A172 (cell line): ENCODE measurements around the gene GSTO1. TPM values are rescaled to one million over a fixed set of nuclear protein-coding genes. Genes with fewer than 3 reads are reported as not detected.
"Not testable (repeated sequence)": the region's sequence is repeated elsewhere in the genome, so short reads cannot be mapped to it uniquely, and the experiment has no call there.

Experiments
- DNase-seq: peaks from one replicate; pipeline ENCODE4 v3.0.0-alpha.2; 2015; ENCODE audit warnings: low spot score
- total RNA-seq: library from RNA; depleted of rRNA; stranded (reverse); fragments of >200 nt; shearing (Covaris generic); gene quantifications from 2 replicates; pipeline ENCODE4 v1.2.3, GENCODE V29; 2014; rRNA removed

Gene GSTO1
- 271 and 296 TPM in 2 replicates for total RNA-seq

DNA sequence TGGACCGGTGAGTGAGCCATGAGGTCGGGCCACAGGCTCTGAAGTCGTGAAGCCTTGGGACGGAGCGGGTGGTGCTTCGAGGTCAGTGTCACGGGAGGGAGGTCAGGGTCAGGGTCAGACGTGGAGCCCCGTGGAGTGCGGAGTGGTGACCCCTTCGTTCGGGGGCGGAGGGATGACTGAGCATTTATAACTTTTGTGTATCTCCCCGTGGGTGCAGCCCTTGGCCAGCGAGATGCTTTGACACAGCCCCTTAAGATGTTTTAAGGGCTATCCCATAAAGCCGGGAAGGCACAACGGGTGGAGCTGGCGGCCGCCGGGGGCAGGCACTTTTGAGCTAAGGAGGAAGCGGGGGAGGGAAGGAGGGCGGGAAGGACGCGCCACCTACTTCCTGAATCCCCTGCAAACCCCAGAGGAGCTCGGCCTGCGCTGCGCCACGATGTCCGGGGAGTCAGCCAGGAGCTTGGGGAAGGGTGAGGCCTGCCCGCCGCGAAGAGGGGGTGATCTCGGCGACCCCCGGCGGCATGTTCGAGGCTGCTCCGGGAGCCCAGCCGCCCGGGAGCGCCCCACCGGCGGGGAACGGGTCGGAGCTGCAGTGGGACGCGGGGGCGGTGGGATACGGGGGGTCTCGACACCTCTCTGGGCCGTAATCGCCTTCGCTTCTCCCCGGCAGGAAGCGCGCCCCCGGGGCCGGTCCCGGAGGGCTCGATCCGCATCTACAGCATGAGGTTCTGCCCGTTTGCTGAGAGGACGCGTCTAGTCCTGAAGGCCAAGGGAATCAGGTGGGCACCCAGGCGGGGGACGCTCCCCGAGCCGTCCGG lies at the start of gene GSTO1:
GSTO1 (plus strand) TSS at position 400 of the 818 bp plus-strand sequence; CDS start at position 437, 37 bp downstream.
- peak; percentile 76 for DNase-seq

DNA sequence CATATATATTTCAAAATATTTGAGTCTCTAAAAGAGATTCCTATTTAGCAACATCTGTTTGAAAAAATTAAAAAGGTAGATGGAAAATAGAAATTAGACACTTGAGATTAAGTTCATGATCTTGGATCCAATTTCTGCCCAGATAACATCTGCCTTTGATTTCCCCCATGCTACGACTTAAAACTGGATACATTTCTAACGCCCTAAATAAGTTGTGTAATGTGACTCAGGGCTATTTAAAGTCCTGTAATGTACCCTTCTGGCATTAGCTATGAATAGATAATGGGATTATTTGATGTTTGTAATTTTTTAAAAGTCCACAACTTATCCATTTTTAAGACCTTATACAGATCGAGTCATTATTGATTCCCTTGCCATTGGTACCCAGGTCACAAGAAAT lies 46.0 kb upstream of the GSTO1 start:
- DNase-seq = no peak

DNA sequence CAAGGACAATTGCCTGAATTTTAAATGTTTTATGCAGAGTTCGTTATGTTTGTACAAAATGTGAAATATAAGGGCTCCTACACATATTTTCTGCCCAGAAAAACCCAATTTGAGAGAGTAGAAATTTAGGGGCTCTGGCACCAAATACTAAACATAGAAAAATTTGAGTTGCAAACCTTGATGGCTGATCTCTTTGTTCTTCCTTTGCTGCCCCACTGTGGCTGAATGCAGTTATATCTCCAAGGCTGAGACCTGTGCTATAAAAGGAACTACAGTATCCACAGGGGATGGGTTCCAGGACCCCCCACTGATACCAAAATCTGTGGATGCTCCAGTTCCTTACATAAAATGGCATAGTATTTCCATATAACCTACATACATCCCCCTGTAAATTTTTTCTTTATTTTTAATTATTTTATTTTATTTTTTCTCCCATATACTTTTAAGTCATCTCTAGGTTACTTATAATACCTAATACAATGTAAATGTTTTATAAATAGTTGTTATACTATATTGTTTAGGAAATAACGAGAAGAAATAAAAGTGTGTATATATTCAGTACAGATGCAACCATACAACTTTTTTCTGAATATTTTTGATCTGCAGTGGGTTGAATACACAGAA lies 45.0 kb upstream of the GSTO1 start:
- peak; percentile 35 for DNase-seq

DNA sequence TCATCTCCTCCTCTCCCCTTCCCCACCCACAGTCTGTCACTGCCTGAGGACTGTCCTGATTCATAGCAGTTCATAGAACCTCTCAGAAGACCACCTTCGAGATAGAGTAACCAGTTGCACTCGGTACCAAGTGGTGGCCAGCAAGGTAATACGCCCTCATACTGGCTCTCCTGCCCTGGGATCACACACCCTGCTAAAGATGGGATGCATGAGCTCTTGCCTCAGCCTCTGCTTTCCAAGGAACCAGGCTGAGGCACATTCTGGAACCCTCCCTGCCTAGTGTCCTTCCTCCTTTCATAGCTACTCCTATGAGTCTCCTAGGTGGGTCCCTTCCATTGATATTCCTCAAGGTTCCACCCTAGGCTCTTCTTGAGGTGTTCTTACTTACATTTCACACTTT lies 38.1 kb upstream of the GSTO1 start:
- no peak for DNase-seq

DNA sequence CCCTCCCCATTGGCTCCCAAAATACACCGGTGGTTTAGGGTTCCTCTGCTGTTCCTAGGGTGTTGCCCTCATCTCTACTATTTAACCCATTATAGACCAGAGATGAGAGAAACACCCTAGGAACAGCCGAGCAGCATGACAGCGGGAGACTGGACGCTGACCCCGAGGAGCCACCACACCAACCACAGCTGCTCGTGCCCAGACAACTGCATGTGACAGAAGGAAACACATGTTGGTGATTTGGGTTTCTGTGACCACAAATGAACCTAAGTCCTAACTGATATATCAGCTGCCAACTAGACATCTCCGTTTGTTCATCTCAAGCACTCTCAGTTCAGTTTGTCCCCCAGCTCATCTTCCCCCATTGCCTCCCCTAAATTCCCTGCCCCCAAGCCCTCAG lies 35.9 kb upstream of the GSTO1 start:
- no peak for DNase-seq

DNA sequence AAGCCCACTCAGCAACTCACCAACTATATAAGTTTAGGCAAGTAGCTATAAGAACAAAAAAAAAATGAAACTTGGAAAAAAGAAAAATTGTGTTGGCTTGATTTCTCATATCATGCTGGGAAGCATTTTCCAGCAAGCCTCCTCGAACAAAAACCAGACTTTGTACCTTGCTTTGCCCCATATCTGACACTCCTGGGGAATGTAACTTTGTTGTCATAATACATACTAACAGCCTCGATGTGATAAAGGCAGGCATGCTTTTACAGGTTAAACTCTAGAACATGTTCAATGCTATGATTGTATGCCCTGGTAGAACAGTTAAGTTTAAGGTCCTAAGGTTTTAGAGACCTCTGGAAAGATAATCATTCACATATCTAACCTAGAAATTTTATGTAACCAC lies 34.2 kb upstream of the GSTO1 start:
- no peak for DNase-seq

DNA sequence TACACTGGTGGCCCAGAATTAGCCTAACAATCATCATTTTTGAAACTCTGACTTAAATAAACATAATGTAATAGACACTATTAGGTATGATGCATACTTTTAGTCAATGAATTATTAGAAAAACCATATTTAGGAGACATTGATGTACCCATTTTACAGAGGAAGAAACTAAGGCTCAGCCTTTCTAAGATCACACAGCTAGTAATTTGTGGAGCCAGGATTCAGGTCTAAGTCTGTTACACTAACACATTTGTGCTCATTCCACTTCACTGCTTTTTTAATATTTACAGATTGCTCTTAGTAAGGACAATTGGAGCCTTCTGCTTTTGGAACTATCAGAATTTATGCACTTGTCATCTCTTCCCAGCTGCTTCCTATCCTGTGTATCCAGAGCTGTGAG lies 31.4 kb upstream of the GSTO1 start:
- DNase-seq = no peak

DNA sequence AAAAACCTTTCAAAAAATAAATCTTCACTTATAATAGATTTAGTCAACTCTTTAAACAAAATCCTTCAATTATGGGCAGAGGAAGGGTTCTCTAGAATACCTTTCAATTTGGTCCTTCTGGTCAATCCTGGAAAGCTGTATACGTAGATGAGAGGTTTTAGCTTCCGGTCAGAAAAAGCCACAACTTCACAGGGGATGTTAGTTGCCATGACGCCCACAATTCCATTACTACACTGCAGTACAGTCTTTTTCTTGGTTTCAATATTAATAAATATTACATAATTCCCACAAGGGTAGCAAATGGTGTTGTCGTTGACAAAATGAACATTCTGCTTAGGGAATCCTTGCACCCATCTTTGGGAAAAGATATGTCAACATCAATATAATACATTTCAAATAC lies 24.2 kb upstream of the GSTO1 start:
- no peak for DNase-seq

DNA sequence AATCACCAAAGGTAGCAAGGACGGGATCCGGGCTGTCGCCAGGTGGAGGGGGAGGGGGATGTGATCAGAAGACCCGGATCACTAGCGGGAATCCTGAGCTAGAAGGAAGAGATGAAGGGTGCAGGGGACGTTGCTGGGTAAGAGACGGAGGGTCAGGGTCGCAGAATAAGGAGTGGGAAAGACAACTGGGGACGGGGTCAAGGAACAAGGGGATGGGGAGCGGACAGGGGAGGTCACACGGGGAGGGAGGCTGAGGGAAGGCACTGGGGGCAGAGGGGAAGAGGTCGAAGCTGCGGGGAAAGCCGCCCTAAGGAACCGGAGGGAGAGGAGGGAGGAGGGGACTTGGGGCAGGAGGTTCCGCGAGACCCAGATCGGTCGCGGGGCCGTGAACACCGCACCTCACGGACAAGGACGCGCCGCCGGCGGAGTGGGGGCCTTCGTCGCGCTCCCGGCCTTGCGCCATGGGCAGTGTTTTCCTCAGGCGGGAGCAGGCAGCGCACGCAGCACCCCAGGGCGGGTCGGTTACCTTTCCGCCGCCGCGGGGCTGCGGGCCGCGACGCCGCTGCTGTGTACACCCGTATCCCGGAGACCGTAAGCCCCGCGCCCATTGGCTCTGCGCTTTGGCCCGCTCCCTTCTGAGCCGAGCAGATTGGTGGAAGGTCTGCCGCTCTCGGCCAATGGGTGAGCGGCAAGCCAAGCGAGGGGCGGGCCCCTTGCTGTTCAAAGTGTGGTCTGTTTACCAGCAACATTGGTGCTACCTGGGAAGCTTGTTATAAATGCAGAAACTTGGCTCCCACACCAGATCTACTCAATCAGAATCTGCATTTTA lies 22.7 kb upstream of the GSTO1 start, which contains the start of gene CFAP43:
CFAP43 (minus strand) TSS at position 581 of the 829 bp plus-strand sequence; CDS start at position 463, 118 bp downstream.
- DNase-seq = peak; percentile 94

DNA sequence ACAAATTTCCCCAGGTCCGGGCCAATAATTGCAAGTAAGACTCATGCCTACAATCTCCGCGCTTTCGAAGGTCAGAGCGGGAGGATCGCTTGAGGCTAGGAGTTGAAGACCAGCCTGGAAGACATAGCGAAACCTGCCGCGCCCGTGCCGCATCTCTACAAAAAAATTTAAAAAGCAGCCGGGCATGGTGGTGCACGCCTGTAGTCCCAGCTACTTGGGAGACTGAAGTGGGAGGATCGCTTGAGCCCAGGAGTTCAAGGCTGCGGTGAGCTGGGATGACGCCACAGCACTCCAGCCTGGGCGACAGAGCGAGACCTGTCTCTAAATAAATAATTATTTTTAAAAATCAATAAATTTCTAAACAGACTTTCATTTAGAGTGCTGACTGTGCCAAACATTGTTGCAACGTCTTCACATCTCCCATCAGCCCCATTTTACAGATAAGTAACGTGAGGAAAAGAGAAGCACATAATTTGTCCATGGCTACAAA lies 22.0 kb upstream of the GSTO1 start:
- DNase-seq = no peak

DNA sequence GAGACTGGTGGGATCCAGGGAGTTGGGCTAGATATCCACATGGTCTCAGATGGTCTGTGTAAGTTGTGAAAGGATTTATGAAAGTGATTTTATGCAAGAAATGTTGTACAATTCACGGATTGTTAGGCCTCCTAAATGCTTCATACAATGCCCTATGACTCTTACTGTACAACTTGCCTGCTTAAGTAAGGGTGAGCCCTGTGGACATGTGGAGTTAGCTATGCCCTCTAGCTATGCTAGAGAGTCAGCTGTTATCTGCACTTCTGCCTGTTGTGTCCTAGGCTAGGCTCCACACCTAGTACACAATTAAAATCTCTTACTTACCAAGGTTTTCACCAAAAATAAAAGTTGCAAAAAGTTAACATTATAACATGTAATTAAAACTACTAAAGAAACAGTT lies 20.9 kb upstream of the GSTO1 start:
- DNase-seq = no peak

DNA sequence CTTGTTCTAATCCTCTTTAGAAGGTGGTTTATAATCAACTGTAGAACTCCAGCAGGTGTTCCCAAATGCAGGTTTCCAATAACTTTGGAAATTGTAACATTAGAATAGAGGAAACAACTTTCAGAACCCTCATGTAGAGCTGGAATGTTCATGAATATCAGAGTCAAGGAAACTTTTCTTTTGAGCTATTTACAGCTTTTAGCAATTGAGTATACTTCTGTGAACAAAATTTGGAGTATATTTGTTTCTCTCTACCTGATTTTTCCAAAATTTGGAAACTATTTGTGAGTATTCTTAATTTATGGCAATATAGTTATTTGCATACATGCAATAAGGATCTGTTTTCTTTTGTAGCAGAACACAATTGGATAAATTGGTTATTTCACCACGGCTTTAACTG lies 19.8 kb upstream of the GSTO1 start:
- no peak for DNase-seq

DNA sequence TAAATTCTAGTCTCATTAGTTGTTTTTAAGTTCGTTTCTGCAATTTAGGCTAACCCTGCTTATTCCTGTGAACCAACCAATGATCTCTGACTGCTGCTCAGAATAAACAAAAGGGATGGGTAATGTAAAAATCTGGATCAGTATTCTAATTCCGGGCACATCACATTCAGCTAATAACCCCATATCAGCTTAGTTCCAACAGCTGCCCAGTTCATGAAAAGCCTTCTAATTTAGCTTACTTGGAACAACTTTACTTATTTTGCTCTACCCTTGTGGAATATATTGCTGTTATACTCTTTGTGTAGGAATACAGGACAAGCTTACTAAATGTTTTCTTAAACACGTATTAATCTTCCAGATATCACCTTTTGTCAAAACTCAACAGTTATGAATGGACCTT lies 18.9 kb upstream of the GSTO1 start:
- no peak for DNase-seq

DNA sequence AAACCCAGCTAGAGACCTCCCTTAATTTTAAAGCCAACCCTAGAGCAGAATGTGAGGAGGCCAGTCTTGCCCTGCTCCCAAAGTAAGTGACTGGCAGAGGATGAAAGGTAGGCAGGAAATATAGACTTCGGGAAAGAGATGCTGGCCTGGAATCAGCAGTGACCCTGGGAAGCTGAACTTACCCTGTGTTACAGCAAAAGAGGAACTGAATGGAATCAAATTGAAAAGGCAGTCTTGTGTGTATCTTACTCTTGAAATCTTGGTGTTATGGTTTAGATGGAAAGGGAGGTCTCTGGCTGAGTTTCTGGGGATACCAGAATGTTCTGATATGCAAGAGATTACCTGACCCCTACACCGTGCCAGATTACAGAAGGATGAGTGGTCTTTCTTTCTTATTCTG lies 14.6 kb upstream of the GSTO1 start:
- no peak for DNase-seq

DNA sequence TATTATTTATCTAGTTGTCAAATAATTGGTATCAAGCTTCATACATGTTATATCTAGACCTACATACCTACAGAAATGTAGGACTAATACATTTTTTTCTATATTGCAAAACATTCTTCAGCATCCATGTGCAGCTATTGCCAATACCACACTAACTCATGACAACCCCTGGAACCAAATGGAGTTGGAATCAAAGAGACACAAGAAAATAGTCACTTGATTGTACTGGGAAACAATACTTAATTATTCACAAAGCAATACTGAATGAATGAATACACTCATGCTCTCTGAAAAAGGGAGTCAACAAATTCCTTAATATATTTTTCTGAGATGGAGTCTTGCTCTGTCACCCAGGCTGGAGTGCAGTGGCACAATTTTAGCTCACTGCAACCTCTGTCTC lies 12.1 kb upstream of the GSTO1 start:
- DNase-seq = no peak

DNA sequence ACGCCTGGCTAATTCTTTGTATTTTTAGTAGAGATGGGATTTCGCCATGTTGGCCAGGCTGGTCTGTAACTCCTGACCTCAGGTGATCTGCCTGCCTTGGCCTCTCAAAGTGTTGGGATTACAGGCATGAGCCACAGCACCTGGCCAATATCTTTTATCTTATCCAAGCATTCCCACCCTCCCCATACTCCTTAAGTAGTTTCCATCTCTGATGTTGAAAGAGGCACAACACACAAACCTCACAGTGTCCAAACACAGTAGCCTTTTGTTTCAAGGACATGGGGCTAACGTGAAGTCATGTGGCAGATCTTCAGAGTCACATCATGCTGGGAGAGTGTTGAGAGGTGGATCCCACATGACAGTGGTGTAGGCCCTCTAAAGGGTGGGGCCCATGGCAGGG lies 11.7 kb upstream of the GSTO1 start:
- DNase-seq = not testable (repeated sequence)

DNA sequence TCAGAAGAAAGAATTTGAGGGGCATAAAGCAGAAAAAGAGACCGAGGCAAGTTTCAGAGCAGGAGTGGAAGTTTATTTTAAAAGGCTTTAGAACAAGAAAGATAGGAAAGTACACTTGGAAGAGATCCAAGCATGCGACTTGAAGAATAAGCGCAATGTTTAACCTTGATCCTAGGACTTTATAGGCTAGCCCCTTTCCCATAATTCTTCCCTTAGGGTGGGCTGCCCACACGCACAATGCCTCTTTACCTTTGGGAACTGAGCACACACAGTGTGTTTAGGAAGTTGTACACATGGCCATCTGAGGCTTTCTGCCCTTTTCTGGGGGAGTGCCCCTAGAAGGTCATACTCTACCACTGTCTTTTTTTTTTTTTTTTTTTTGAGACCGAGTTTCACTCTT lies 11.2 kb upstream of the GSTO1 start:
- no peak for DNase-seq

DNA sequence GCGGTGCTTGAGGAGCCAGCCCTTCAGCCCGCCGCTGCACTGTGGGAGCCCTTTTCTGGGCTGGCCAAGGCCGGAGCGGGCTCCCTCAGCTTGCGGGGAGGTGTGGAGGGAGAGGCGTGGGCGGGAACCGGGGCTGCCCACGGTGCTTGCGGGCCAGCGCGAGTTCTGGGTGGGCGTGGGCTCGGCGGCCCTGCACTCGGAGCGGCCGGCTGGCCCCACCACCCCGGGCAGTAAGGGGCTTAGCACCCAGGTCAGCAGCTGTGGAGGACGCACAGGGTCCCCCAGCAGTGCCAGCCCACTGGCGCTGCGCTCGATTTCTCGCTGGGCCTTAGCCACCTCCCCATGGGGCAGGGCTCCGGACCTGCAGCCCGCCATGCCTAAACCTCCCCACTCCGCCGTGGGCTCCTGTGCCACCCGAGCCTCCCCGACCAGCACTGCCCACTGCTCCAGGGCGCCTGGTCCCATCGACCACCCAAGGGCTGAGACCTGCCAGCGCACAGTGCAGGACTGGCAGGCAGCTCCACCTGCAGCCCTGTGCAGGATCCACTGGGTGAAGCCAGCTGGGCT lies 9.5 kb upstream of the GSTO1 start:
- no peak for DNase-seq

DNA sequence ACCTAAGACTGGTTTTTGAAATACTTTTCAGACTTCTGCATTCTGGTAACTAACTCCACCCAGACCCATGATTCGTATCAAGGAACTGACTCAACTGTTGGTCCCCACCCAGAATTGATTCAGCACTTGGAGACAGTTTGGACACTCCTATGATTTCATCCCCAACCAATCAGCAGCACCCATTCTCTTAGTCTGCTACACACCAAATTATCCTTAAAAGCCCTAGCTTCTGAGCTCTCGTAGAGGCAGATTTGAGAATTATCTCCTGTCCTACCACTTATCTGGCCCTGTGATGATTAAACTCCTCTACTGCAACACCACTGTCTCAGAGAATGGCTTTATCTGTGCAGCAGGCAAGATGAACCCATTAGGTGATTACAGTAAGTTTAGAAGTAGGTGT lies 7.7 kb upstream of the GSTO1 start:
- DNase-seq = peak; percentile 33

DNA sequence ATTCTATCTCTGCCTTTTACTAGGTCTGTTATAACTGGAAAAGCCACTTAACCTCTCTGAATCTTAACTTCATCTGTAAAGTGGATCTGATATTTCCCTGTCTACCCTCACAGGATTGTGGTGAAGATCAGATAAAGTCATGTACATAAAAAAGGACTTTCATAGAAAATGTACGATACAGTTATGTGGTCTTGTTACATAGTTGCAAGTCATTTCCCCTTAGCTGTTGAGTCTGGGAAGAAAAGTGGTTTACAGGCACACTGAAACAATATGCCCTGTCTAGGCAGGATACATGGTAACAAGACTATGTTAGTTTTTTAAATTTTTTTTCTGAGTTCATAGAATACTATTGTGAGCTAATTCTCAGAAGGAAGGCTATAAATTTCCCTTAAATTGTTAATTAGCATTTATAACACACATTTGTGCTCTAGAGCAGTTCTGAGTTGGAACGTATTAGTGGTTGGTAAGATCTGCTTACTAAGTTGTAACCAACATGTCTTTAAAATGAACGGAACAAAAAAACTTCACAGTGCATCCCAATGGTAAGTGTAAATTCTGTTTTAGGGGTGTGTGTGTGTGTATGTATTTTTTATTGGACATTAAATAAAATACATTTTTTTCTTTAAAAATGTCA lies 7.1 kb upstream of the GSTO1 start:
- no peak for DNase-seq

DNA sequence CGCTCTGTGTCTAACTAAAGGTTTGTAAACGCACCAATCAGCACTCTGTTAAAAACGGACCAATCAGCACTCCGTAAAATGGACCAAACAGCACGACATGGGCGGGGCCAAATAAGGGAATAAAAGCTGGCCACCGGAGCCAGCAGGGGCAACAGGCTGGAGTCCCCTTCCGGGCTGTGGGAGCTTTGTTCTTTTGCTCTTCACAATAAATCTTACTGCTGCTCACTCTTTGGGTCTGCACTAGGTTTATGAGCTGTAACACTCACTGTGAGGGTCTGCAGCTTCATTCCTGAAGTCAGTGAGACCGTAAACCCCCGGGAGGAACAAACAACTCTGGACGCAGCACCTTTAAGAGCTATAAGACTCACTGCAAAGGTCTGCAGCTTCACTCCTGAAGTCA lies 5.8 kb upstream of the GSTO1 start:
- DNase-seq = not testable (repeated sequence)
